HepG2 (cell line): ENCODE data around the gene CADM4. TPM values are rescaled to one million over a fixed set of nuclear protein-coding genes. Genes with fewer than 3 reads are reported as not detected.
A peak's percentile ranks its signal among the peaks of the same experiment; 100 is the strongest.

Source experiments
- BRD4 ChIP-seq: sonication (generic); formaldehyde crosslinking; IDR thresholded peaks from 2 replicates; pipeline ENCODE4 v1.4.0; 2020; ENCODE audit warnings: missing genetic modification reagents
- GZF1 ChIP-seq: sonication (generic); formaldehyde crosslinking; IDR thresholded peaks from 2 replicates; pipeline ENCODE4 v1.5.1; 2020; ENCODE audit warnings: mild to moderate bottlenecking, missing genetic modification reagents
- JUNB ChIP-seq: sonication (generic); formaldehyde crosslinking; IDR thresholded peaks from 2 replicates; pipeline ENCODE4 v1.8.0; 2022; ENCODE audit warnings: missing genetic modification reagents, mild to moderate bottlenecking, borderline replicate concordance
- RXRA ChIP-seq: sonication (generic); formaldehyde crosslinking; IDR thresholded peaks from 2 replicates; pipeline ENCODE4 v1.5.1; 2020; ENCODE audit warnings: missing genetic modification reagents
- SIX1 ChIP-seq: sonication (generic); formaldehyde crosslinking; IDR thresholded peaks from 2 replicates; pipeline ENCODE4 v1.4.0; 2020; ENCODE audit warnings: missing genetic modification reagents, borderline replicate concordance
- ZNF12 ChIP-seq: sonication (generic); formaldehyde crosslinking; IDR thresholded peaks from 2 replicates; pipeline ENCODE4 v1.5.0; 2020; ENCODE audit warnings: missing genetic modification reagents
- ZNF282 ChIP-seq: fragments of 450-650 bp; IDR thresholded peaks from 2 replicates; pipeline ENCODE4 v1.6.1; 2018; ENCODE audit not compliant: partially characterized antibody
- ZNF331 ChIP-seq: sonication (generic); formaldehyde crosslinking; IDR thresholded peaks from 2 replicates; pipeline ENCODE4 v1.4.0; 2020; ENCODE audit warnings: missing genetic modification reagents
- ZNF713 ChIP-seq: sonication (generic); formaldehyde crosslinking; IDR thresholded peaks from 2 replicates; pipeline ENCODE4 v1.4.0; 2020; ENCODE audit warnings: mild to moderate bottlenecking, missing genetic modification reagents
- polyA plus RNA-seq, 8 experiments: library from polyadenylated mRNA; depleted of rRNA in 3 of 8; stranded (reverse) in 7 of 8; unstranded in 1 of 8; fragments of >200 nt; fragmentation: Illumina TruSeq in 4 of 8; extraction: Trizol in 4 of 8; gene quantifications; 2 replicates each; pipeline versions ENCODE4 v1.2.1 to v1.2.3, GENCODE V29; 2011 to 2016; ENCODE audit warnings: low read depth in 4 of 8, missing spikeins in 1 of 8, mixed read lengths in 1 of 8; ENCODE audit not compliant: insufficient read depth in 1 of 8
- total RNA-seq, 5 experiments: library from RNA; depleted of rRNA; stranded (reverse); fragments of >200 nt; fragmentation: Illumina TruSeq; extraction: Trizol; gene quantifications; 2 replicates each; pipeline ENCODE4 v1.2.3, GENCODE V29; 2016; ENCODE audit warnings: low read depth in 1 of 5
- TF ChIP-seq, protein P1 (sequence below): sonication (generic); formaldehyde crosslinking; IDR thresholded peaks from 2 replicates; pipeline ENCODE4 v1.4.0; 2020; ENCODE audit warnings: mild to moderate bottlenecking, missing genetic modification reagents, borderline replicate concordance
- TF ChIP-seq, protein P2 (sequence below): IDR thresholded peaks from 2 replicates; pipeline ENCODE4 v1.6.1; 2016
- TF ChIP-seq, protein P3 (sequence below): sonication (generic); formaldehyde crosslinking; IDR thresholded peaks from 2 replicates; pipeline ENCODE4 v1.5.0; 2020; ENCODE audit warnings: missing genetic modification reagents
- TF ChIP-seq, protein P4 (sequence below): sonication (generic); formaldehyde crosslinking; IDR thresholded peaks from 2 replicates; pipeline ENCODE4 v1.9.0; 2021; ENCODE audit warnings: mild to moderate bottlenecking, missing genetic modification reagents
- TF ChIP-seq, protein P5 (sequence below): sonication (generic); formaldehyde crosslinking; IDR thresholded peaks from 2 replicates; pipeline ENCODE4 v1.9.0; 2021; ENCODE audit warnings: missing genetic modification reagents, mild to moderate bottlenecking, borderline replicate concordance

Gene CADM4
- total and polyA plus RNA-seq, 2 of the 13 experiments (the other 11 are each of a cell fraction or from before 2014, with no cell fraction given) = 8.5 to 16.0 TPM

DNA sequence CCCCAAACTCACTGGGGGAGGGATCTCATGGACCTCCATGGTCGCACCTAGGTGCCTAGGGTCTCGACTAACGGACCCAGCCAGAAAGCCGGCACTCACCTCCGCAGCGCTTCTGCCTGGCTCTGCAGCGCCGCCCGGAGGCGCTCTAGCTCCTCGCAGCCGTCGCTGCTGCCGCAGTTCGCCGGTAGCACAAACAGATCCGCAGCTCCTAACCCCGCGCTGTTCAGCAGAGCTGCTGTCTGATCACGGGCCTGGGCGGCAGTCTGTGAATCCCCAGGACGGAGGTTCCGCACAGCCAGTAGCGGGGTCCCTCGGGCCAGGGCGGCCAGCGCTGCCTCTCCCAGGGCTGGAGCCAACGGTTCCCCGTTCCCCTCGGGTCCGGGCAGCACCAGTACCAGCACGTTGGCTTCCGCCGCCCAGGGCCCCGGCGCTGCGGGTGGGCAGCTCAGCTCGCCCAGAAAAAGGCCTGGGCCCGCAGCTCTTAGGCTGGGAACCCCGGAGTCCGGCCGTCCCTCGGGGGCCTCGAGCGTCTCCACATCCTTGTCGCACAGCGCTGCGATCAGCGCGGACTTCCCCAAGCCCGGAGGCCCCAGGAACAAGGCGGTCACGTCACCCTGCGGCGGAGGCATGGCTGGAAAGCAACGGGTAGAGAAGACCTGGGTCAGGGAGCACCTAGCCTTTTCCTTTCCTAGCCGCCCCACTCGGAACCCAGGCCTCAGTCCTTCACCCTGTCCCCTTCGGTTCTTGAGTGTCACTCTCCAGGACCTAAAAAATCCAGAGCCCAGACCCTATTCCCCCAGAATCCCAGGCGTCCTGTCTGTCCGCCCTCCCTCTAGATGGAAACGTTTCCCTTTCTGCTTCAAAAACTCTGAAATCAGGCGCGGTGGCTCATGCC is 44.7 kb downstream of the CADM4 start (continued):
- TF ChIP-seq, protein P1, sequence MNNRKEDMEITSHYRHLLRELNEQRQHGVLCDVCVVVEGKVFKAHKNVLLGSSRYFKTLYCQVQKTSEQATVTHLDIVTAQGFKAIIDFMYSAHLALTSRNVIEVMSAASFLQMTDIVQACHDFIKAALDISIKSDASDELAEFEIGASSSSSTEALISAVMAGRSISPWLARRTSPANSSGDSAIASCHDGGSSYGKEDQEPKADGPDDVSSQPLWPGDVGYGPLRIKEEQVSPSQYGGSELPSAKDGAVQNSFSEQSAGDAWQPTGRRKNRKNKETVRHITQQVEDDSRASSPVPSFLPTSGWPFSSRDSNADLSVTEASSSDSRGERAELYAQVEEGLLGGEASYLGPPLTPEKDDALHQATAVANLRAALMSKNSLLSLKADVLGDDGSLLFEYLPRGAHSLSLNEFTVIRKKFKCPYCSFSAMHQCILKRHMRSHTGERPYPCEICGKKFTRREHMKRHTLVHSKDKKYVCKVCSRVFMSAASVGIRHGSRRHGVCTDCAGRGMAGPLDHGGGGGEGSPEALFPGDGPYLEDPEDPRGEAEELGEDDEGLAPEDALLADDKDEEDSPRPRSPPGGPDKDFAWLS = no peak
- TF ChIP-seq, protein P2, sequence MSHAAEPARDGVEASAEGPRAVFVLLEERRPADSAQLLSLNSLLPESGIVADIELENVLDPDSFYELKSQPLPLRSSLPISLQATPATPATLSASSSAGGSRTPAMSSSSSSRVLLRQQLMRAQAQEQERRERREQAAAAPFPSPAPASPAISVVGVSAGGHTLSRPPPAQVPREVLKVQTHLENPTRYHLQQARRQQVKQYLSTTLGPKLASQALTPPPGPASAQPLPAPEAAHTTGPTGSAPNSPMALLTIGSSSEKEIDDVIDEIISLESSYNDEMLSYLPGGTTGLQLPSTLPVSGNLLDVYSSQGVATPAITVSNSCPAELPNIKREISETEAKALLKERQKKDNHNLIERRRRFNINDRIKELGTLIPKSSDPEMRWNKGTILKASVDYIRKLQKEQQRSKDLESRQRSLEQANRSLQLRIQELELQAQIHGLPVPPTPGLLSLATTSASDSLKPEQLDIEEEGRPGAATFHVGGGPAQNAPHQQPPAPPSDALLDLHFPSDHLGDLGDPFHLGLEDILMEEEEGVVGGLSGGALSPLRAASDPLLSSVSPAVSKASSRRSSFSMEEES (CRISPR knock-in tag) = no peak
- no peak for TF ChIP-seq RXRA (CRISPR knock-in tag)
- TF ChIP-seq, protein P3, sequence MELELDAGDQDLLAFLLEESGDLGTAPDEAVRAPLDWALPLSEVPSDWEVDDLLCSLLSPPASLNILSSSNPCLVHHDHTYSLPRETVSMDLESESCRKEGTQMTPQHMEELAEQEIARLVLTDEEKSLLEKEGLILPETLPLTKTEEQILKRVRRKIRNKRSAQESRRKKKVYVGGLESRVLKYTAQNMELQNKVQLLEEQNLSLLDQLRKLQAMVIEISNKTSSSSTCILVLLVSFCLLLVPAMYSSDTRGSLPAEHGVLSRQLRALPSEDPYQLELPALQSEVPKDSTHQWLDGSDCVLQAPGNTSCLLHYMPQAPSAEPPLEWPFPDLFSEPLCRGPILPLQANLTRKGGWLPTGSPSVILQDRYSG = no peak
- TF ChIP-seq ZNF331 (CRISPR knock-in tag) = peak; percentile 42; the same call in 1 of the 2 replicates
- TF ChIP-seq, protein P4, sequence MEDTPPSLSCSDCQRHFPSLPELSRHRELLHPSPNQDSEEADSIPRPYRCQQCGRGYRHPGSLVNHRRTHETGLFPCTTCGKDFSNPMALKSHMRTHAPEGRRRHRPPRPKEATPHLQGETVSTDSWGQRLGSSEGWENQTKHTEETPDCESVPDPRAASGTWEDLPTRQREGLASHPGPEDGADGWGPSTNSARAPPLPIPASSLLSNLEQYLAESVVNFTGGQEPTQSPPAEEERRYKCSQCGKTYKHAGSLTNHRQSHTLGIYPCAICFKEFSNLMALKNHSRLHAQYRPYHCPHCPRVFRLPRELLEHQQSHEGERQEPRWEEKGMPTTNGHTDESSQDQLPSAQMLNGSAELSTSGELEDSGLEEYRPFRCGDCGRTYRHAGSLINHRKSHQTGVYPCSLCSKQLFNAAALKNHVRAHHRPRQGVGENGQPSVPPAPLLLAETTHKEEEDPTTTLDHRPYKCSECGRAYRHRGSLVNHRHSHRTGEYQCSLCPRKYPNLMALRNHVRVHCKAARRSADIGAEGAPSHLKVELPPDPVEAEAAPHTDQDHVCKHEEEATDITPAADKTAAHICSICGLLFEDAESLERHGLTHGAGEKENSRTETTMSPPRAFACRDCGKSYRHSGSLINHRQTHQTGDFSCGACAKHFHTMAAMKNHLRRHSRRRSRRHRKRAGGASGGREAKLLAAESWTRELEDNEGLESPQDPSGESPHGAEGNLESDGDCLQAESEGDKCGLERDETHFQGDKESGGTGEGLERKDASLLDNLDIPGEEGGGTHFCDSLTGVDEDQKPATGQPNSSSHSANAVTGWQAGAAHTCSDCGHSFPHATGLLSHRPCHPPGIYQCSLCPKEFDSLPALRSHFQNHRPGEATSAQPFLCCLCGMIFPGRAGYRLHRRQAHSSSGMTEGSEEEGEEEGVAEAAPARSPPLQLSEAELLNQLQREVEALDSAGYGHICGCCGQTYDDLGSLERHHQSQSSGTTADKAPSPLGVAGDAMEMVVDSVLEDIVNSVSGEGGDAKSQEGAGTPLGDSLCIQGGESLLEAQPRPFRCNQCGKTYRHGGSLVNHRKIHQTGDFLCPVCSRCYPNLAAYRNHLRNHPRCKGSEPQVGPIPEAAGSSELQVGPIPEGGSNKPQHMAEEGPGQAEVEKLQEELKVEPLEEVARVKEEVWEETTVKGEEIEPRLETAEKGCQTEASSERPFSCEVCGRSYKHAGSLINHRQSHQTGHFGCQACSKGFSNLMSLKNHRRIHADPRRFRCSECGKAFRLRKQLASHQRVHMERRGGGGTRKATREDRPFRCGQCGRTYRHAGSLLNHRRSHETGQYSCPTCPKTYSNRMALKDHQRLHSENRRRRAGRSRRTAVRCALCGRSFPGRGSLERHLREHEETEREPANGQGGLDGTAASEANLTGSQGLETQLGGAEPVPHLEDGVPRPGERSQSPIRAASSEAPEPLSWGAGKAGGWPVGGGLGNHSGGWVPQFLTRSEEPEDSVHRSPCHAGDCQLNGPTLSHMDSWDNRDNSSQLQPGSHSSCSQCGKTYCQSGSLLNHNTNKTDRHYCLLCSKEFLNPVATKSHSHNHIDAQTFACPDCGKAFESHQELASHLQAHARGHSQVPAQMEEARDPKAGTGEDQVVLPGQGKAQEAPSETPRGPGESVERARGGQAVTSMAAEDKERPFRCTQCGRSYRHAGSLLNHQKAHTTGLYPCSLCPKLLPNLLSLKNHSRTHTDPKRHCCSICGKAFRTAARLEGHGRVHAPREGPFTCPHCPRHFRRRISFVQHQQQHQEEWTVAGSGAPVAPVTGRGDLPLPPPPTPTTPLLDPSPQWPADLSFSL (CRISPR knock-in tag) = no peak
- TF ChIP-seq SIX1 (CRISPR knock-in tag) = no peak
- no peak for TF ChIP-seq BRD4 (CRISPR knock-in tag)
- no peak for TF ChIP-seq ZNF12 (CRISPR knock-in tag)
- no peak for TF ChIP-seq GZF1 (CRISPR knock-in tag)
- TF ChIP-seq ZNF713 = no peak
- TF ChIP-seq ZNF282 = no peak
- TF ChIP-seq, protein P5, sequence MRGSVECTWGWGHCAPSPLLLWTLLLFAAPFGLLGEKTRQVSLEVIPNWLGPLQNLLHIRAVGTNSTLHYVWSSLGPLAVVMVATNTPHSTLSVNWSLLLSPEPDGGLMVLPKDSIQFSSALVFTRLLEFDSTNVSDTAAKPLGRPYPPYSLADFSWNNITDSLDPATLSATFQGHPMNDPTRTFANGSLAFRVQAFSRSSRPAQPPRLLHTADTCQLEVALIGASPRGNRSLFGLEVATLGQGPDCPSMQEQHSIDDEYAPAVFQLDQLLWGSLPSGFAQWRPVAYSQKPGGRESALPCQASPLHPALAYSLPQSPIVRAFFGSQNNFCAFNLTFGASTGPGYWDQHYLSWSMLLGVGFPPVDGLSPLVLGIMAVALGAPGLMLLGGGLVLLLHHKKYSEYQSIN (CRISPR knock-in tag) = no peak
- TF ChIP-seq JUNB (CRISPR knock-in tag) = no peak
